ENCODE results near the gene ANKRD44. TPM values are rescaled to one million over a fixed set of nuclear protein-coding genes. Genes with fewer than 3 reads are reported as not detected.

The ANKRD44 gene
- total and polyA plus RNA-seq, 2 of the 8 experiments (the other 6 are each of a cell fraction or from before 2014, with no cell fraction given) = 1.2 to 1.3 TPM

DNA sequence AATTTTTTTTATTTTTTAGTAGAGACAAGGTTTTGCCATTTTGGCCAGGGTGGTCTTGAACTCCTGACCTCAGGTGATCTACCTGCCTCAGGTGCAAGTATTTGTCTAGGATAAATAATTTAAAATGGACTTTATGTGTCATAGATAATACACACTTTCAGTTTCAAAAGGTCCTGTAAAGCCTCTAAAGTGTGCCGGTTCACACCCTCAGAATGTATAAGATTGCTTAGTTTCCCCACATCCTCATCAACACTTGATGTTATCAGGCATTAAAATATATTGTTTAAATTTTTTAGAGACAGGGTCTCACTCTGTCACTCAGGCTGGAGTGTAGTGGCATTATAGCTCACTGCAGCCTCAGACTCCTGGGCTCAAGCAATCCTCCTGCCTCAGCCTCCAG is 170.5 kb downstream of the ANKRD44 start:
- WGBS, 2 experiments (ENCODE audit: extremely low coverage in 1 of 2, insufficient coverage in 1 of 2, insufficient read length in 1 of 2, insufficient replicate concordance in 2 of 2, low coverage in 1 of 2, low lambda C conversion rate in 2 of 2, missing lambda C conversion rate in 1 of 2) = 96% methylated on average over 1 of the region's 1 CpG; no CpG with 5 or more reads in 1 of the 2 experiments
- POLR2A ChIA-PET (ENCODE audit: partially characterized antibody) = no interaction called here
- DNase-seq (ENCODE audit: low read depth in 1 of 2, low spot score in 2 of 2) = no peak

More for the DNA sequence above, 170.5 kb downstream of the ANKRD44 start:
- Histone ChIP-seq H2AK5ac (ENCODE audit: low read depth, low read length) (no peak overlapping the region), H3K27me3 (replicated peaks in 1 of 4; ENCODE audit: control insufficient read depth in 3 of 4, extremely low read depth in 1 of 4, insufficient read depth in 3 of 4, low read length in 3 of 4) (peaks cover 0 to 2% (median 0%) of the 10 kb centered on the region in 4 experiments; a peak in 1 of 7 replicates), H3K9ac (replicated peaks in 1 of 4; ENCODE audit: extremely low read depth in 1 of 4, low read depth in 3 of 4, low read length in 3 of 4) (no peak overlapping the region), H3K9me3 (ENCODE audit: insufficient read depth in 2 of 2, low read depth in 1 of 2, low read length in 1 of 2) (no peaks in the 10 kb centered on the region), H3K4ac (replicated peaks; ENCODE audit: insufficient read length, low read depth, low read length) (no peak overlapping the region), H3K23ac (ENCODE audit: insufficient read length) (no peak overlapping the region), H4K8ac (ENCODE audit: extremely low read depth, insufficient read depth, low read length) (no peak overlapping the region), H4K20me1 (replicated peaks in 1 of 2; ENCODE audit: control insufficient read depth in 1 of 2, insufficient read depth in 2 of 2, low read length in 2 of 2) (no peaks in the 10 kb centered on the region), H2BK20ac (ENCODE audit: low read length) (no peak overlapping the region), H3K56ac (replicated peaks; ENCODE audit: insufficient read length, low read depth, low read length) (no peak overlapping the region), H3K14ac (ENCODE audit: insufficient read length) (no peak overlapping the region), H2AFZ (ENCODE audit: low read length) (no peak overlapping the region), H2BK15ac (ENCODE audit: low read length) (no peak overlapping the region), H4K91ac (replicated peaks; ENCODE audit: insufficient read length, low read length) (no peak overlapping the region), H3K23me2 (ENCODE audit: low read depth, low read length) (no peaks in the 10 kb centered on the region), H3K4me1 (replicated peaks in 1 of 4; ENCODE audit: control insufficient read depth in 3 of 4, insufficient read depth in 4 of 4, low read length in 3 of 4) (0 out of 7 replicates have a peak, but pooled peaks cover 0 to 3% (median 0%) of the 10 kb centered on the region in 4 experiments), H4K5ac (ENCODE audit: insufficient read length, low read depth, low read length) (no peak overlapping the region), H2BK120ac (replicated peaks; ENCODE audit: low read depth, low read length) (no peak overlapping the region), H3K79me2 (ENCODE audit: control insufficient read depth in 1 of 2, insufficient read depth in 2 of 2, low read length in 2 of 2) (no peaks in the 10 kb centered on the region), H3K79me1 (ENCODE audit: low read depth, low read length) (no peaks in the 10 kb centered on the region), H3K4me2 (ENCODE audit: insufficient read depth in 1 of 2, low read depth in 2 of 2, low read length in 2 of 2) (no peak overlapping the region), H3K36me3 (ENCODE audit: control insufficient read depth in 2 of 4, insufficient read depth in 4 of 4, low read length in 3 of 4) (no peaks in the 10 kb centered on the region), H2BK12ac (ENCODE audit: low read depth, low read length) (no peak overlapping the region), H3K27ac (ENCODE audit: low read depth, low read length) (no peak overlapping the region), H3K18ac (ENCODE audit: extremely low read depth, low read length) (no peak overlapping the region), H2BK5ac (ENCODE audit: low read depth, low read length) (no peak overlapping the region), H3K4me3 (ENCODE audit: extremely low read depth in 1 of 4, insufficient read depth in 2 of 4, low read depth in 3 of 4, low read length in 4 of 4) (no peak overlapping the region)
- CTCF ChIA-PET (ENCODE audit: partially characterized antibody) = interaction anchor here (0.6 to 1.7 kb wide), 8 partner anchors 13 to 247 kb away, joined by 3 to 10 read pairs (median 4); no protein-coding TSS in a partner anchor
- no peak for FAIRE-seq
- TF ChIP-seq SIN3A (conservative IDR thresholded peaks at IDR 0.05 in 1 of 2, IDR thresholded peaks at IDR 0.05 in 1 of 2; ENCODE audit: low read depth in 1 of 2, low read length in 2 of 2) (no peak), EZH2 (IDR thresholded peaks at IDR 0.05; ENCODE audit: low read depth, low read length, severe bottlenecking) (no peak), HDAC6 (IDR thresholded peaks at IDR 0.05; ENCODE audit: low read depth, low read length) (no peak), RBBP5 (IDR thresholded peaks at IDR 0.05; ENCODE audit: borderline replicate concordance, low read depth, low read length) (no peak)

All from H1 (cell line).